ENCODE results near the gene STYX. TPM values are rescaled to one million over a fixed set of nuclear protein-coding genes. Genes with fewer than 3 reads are reported as not detected.

STYX gene
- total RNA-seq, 1 experiment from 2014 or later: 24.0 TPM

DNA sequence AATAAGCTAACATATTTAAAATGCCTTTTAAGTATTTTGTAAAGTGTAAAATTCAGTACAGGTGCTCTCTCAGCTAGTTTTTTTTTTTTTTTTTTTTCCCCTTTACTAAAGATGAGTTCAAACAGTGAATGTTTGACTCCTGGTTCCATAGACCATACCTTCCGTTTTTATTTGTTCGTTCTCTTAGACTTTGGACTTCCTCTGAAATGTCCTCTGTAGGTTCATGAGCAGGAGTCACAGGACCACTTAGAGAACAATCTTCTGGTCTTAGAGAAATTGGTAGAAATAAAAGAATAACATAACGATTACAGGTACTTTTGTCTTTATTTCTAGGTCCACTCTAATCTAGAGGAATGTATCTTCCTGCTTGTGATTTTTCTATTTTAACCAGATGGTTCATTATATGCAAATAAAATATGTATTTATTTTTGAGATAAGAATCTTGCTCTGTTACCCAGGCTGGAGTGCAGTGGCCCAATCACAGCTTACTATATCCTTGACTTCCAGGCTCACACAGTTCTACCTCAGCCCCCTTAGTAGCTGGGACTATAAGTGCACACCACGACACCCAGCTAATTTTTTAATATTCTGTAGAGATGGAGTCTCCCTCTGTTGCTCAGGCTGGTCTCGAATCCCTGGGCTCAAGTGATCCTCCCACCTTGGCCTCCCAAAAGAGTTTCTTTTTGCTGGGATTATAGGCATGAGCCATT, 25.8 kb downstream of the STYX start:
- Histone ChIP-seq H3K14ac (ENCODE audit: insufficient read depth, low read length) (no peak overlapping the region), H3K27ac (ENCODE audit: insufficient read length, low read depth, low read length) (no peak overlapping the region), H3K56ac (ENCODE audit: insufficient read length, low read depth, low read length) (no peak overlapping the region), H3K79me2 (ENCODE audit: insufficient read depth, low read length) (no peaks in the 10 kb centered on the region), H3K79me1 (ENCODE audit: insufficient read depth, low read depth, low read length, poor library complexity, severe bottlenecking) (no peaks in the 10 kb centered on the region), H3K23ac (ENCODE audit: insufficient read length, low read depth, low read length) (no peak overlapping the region), H3K18ac (ENCODE audit: insufficient read length, low read depth, low read length) (no peak overlapping the region), H4K5ac (ENCODE audit: insufficient read length, low read depth, low read length) (no peak overlapping the region), H4K8ac (replicated peaks; ENCODE audit: insufficient read length, low read depth, low read length) (no peak overlapping the region), H3T11ph (ENCODE audit: low read length) (no peak overlapping the region), H3K4me2 (ENCODE audit: insufficient read depth, insufficient read length, low read length) (no peak overlapping the region), H4K20me1 (ENCODE audit: control insufficient read depth, insufficient read depth, insufficient read length) (no peaks in the 10 kb centered on the region), H3K9me3 (ENCODE audit: control insufficient read depth, low read depth, low read length) (no peaks in the 10 kb centered on the region), H4K91ac (ENCODE audit: insufficient read length, low read depth, low read length) (no peak overlapping the region), H3K9ac (ENCODE audit: extremely low read depth, insufficient read length, low read length) (no peak overlapping the region), H2BK12ac (ENCODE audit: insufficient read length, low read depth, low read length) (no peak overlapping the region), H2BK20ac (ENCODE audit: low read depth, low read length, poor library complexity, severe bottlenecking) (no peak overlapping the region), H3K4me1 (ENCODE audit: insufficient read depth, low read length) (no peaks in the 10 kb centered on the region), H3K4ac (ENCODE audit: low read depth, low read length) (no peak overlapping the region), H2AK5ac (ENCODE audit: insufficient read length, low read length) (no peak overlapping the region), H3K23me2 (ENCODE audit: insufficient read length, low read depth, low read length, poor library complexity, severe bottlenecking) (no peaks in the 10 kb centered on the region), H2AFZ (ENCODE audit: low read length) (no peak overlapping the region), H2BK5ac (ENCODE audit: insufficient read length, low read length) (no peak overlapping the region), H3K27me3 (ENCODE audit: insufficient read depth, low read length) (no peaks in the 10 kb centered on the region), H2BK15ac (ENCODE audit: low read depth, low read length) (no peak overlapping the region), H2BK120ac (ENCODE audit: low read depth, low read length, poor library complexity, severe bottlenecking) (no peak overlapping the region)
- DNase-seq: no peak
- Mint-ChIP-seq H3K36me3 (ENCODE audit: insufficient read depth in 1 of 3, low read depth in 3 of 3) (peaks cover 6 to 32% (median 27%) of the 10 kb centered on the region in 3 experiments), H3K9me3 (no peaks in the 10 kb centered on the region), H3K27ac (peak overlapping the region in 1 of 3 experiments; percentile 58; a peak in 1 of 7 replicates), H3K4me3 (no peak overlapping the region), H3K4me1 (no peaks in the 10 kb centered on the region), H3K27me3 (ENCODE audit: low read depth) (no peaks in the 10 kb centered on the region)
- TF ChIP-seq, protein P1, sequence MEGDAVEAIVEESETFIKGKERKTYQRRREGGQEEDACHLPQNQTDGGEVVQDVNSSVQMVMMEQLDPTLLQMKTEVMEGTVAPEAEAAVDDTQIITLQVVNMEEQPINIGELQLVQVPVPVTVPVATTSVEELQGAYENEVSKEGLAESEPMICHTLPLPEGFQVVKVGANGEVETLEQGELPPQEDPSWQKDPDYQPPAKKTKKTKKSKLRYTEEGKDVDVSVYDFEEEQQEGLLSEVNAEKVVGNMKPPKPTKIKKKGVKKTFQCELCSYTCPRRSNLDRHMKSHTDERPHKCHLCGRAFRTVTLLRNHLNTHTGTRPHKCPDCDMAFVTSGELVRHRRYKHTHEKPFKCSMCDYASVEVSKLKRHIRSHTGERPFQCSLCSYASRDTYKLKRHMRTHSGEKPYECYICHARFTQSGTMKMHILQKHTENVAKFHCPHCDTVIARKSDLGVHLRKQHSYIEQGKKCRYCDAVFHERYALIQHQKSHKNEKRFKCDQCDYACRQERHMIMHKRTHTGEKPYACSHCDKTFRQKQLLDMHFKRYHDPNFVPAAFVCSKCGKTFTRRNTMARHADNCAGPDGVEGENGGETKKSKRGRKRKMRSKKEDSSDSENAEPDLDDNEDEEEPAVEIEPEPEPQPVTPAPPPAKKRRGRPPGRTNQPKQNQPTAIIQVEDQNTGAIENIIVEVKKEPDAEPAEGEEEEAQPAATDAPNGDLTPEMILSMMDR (conservative IDR thresholded peaks at IDR 0.05): no peak
- no CpG with 5 or more reads among the region's 5 CpGs for WGBS (ENCODE audit: extremely low coverage, insufficient read length, low lambda C conversion rate)

Measured in H9 (cell line).